ENCODE results near the gene TBC1D22A. TPM values are rescaled to one million over a fixed set of nuclear protein-coding genes. Genes with fewer than 3 reads are reported as not detected.

Gene TBC1D22A
- total RNA-seq, 4 donors from 2014 or later, result 16.2 to 22.2 (median 17.8) TPM

DNA sequence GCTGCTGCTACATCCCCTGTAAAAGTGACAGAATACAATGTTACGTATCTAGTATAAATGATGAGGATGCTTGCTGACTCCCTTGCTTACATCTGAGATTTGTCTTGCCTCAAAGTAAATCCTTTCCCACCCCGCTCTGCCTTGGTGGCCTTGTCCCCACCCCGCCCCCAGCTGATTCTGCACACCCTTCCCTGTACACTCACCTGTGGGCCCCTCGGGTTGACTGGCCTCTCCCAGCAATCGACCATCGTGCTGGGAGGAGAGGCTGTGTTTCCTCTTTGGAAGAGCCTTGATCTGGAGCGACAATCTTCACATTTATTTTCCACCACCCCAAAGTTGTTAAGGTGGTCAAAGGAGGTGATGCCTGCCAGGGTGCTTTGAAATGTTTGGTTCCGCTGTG, 249.4 kb downstream of the TBC1D22A start:
- ATAC-seq, result no peak
- TF ChIP-seq, protein P1, sequence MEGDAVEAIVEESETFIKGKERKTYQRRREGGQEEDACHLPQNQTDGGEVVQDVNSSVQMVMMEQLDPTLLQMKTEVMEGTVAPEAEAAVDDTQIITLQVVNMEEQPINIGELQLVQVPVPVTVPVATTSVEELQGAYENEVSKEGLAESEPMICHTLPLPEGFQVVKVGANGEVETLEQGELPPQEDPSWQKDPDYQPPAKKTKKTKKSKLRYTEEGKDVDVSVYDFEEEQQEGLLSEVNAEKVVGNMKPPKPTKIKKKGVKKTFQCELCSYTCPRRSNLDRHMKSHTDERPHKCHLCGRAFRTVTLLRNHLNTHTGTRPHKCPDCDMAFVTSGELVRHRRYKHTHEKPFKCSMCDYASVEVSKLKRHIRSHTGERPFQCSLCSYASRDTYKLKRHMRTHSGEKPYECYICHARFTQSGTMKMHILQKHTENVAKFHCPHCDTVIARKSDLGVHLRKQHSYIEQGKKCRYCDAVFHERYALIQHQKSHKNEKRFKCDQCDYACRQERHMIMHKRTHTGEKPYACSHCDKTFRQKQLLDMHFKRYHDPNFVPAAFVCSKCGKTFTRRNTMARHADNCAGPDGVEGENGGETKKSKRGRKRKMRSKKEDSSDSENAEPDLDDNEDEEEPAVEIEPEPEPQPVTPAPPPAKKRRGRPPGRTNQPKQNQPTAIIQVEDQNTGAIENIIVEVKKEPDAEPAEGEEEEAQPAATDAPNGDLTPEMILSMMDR (IDR thresholded peaks at IDR 0.05), result no peak
- peaks cover 0 to 45% of the 10 kb centered on the region in 2 donors for H3K36me3 ChIP-seq
- H3K27ac ChIP-seq, result no peak overlapping the region
- H3K4me3 ChIP-seq, result no peak overlapping the region
- no peaks in the 10 kb centered on the region for H3K4me1 ChIP-seq
- WGBS, 2 donors (ENCODE audit: low coverage in 1 of 2), result 61 to 97% methylated on average over 4 of the region's 8 CpGs
- H3K9me3 ChIP-seq, result no peaks in the 10 kb centered on the region
- H3K27me3 ChIP-seq, result no peaks in the 10 kb centered on the region

DNA sequence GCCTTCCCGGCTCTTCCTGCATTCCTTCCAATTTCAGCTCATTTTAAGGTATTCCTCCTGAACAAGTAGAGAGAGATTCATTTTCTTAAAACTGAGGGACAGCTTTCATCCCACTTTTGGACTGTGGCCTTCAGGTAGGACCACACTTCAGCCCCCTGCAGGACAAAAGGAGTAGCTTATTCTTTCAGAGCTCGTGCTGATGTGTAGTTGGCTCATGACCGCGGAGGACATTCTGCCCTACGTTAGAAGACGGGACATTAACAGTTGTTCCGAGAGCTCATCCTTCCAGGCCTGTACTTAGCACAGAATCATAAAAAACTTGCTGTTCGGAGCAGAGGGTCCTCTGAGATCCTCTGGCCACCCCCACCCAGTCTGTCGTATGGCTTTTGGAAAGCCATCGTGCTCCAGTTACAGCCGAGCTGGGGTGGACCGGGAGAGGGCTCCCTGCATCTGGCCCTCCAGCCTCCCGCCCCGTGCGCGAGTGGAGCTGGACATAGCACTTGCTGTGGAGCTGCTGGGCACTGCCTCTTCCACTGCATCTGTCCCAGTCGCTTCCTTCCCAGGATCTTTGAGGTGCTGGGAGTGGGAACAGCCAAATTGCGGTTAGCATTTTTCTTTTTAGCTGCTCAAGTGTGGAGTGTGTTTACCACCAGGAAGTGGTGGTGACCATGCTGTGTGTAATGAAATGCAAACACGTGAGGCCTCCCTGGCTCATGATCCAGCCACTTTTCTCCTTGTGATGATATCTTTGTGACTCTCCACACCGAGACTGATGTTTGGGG, 250.3 kb downstream of the TBC1D22A start:
- H3K4me3 ChIP-seq, result no peak overlapping the region
- no peak overlapping the region for H3K27ac ChIP-seq
- ATAC-seq, result no peak
- peaks cover 0 to 38% of the 10 kb centered on the region in 2 donors for H3K36me3 ChIP-seq
- TF ChIP-seq, protein P1 (IDR thresholded peaks at IDR 0.05), result no peak
- no peak for TF ChIP-seq POLR2A (IDR thresholded peaks at IDR 0.05)
- no peak for TF ChIP-seq POLR2AphosphoS5 (IDR thresholded peaks at IDR 0.05)
- no peak for TF ChIP-seq EP300 (IDR thresholded peaks at IDR 0.05)
- no peaks in the 10 kb centered on the region for H3K4me1 ChIP-seq
- no peaks in the 10 kb centered on the region for H3K9me3 ChIP-seq
- no peaks in the 10 kb centered on the region for H3K27me3 ChIP-seq
- 83 to 90% methylated on average over 6 to 10 of the region's 20 CpGs for WGBS, 2 donors (ENCODE audit: low coverage in 1 of 2)

DNA sequence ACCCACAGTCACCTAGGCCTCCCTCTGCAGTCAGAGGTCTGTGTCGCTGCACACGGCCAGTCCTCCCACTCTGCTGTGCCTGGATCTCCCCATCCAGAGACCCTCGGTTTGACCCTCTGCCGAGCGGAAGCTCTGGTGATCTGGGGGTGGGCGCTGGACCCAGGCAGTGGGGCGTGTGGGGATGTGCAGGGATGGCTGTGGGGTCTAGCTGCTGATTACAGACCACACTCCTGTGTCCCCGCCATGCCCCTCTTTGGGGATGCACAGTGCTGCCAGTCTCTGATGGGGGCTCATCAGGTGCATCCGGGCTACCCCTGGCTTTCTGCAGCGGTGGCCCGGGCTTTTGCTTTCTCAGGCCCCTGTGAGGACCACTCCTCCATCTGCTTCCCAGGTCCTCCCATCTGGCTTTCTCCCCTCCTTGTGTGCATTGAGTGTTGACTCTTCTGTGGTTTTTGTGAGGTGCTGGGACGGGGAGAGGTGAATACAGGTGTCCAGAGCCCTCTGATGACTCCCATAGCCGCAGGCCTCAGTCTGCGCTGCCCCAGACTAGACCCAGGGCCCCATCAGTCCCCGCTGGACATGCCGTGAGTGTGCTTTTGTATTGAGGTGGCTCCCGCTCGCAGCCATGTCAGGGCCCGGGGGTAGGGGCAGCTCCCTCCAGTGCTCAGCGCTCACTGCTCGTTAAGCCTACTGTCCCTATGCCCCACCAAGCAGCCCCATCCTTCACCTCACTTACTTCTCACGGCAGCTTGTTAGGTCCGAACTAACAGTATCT, 251.6 kb downstream of the TBC1D22A start:
- Histone ChIP-seq H3K27me3 (no peaks in the 10 kb centered on the region), H3K9me3 (no peaks in the 10 kb centered on the region), H3K4me1 (no peaks in the 10 kb centered on the region), H3K4me3 (no peak overlapping the region), H3K27ac (no peak overlapping the region), H3K36me3 (peaks cover 0 to 31% of the 10 kb centered on the region in 2 donors)
- WGBS, 2 donors (ENCODE audit: low coverage in 1 of 2), result 98 to 100% methylated on average over 7 to 8 of the region's 23 CpGs
- TF ChIP-seq POLR2A (IDR thresholded peaks at IDR 0.05), result no peak
- TF ChIP-seq, protein P1 (IDR thresholded peaks at IDR 0.05), result no peak
- no peak for TF ChIP-seq POLR2AphosphoS5 (IDR thresholded peaks at IDR 0.05)
- TF ChIP-seq EP300 (IDR thresholded peaks at IDR 0.05), result no peak
- no peak for ATAC-seq

DNA sequence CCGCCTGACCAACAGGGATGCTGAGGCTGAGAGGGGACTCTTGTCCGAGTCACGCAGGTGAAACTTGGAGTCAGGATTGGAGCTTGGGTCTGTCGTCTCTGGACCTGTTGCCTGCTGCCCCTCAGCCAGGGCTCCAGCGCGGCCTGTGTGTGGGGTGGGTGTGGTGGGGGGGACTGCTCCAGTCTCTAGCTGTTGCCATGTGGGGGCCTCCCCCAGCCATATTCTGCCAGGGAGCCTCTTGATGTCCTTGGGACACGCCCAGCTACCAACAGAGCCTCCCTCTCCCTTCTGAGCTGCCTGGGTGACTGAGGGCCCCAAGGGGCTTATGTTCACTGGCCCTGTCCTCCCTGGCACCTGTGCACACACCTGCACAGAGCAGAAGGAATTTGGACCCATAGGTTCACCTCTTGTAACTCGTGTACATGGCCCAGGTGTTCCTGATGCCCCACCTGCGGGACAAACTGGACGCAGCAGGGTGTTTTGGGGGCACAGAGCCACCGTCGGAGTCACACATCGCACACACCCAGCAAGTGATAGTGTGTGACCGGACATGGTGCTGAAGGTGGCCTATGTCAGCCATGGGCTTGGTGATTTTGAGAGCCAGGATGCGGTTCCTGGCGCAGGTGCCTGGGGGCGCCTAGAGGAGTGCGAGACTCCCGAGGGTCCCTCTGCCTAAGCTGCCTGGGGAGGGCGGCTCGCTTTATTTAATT, 252.3 kb downstream of the TBC1D22A start:
- no peak for TF ChIP-seq EP300 (IDR thresholded peaks at IDR 0.05)
- no peak for TF ChIP-seq POLR2AphosphoS5 (IDR thresholded peaks at IDR 0.05)
- TF ChIP-seq POLR2A (IDR thresholded peaks at IDR 0.05), result no peak
- TF ChIP-seq, protein P1 (IDR thresholded peaks at IDR 0.05), result no peak
- Histone ChIP-seq H3K4me3 (no peak overlapping the region), H3K36me3 (peaks cover 0 to 23% of the 10 kb centered on the region in 2 donors), H3K27ac (no peak overlapping the region), H3K27me3 (no peaks in the 10 kb centered on the region), H3K9me3 (no peaks in the 10 kb centered on the region), H3K4me1 (no peaks in the 10 kb centered on the region)
- 97% methylated on average over 5 of the region's 21 CpGs; no CpG with 5 or more reads in 1 of the 2 donors for WGBS, 2 donors (ENCODE audit: low coverage in 1 of 2)
- ATAC-seq, result no peak

All from gastroesophageal sphincter (tissue), 4 donors.